ENCODE results near the gene BRF1. TPM values are rescaled to one million over a fixed set of nuclear protein-coding genes. Genes with fewer than 3 reads are reported as not detected.

BRF1 gene
- total RNA-seq, 1 experiment from 2014 or later, result 26.4 TPM

DNA sequence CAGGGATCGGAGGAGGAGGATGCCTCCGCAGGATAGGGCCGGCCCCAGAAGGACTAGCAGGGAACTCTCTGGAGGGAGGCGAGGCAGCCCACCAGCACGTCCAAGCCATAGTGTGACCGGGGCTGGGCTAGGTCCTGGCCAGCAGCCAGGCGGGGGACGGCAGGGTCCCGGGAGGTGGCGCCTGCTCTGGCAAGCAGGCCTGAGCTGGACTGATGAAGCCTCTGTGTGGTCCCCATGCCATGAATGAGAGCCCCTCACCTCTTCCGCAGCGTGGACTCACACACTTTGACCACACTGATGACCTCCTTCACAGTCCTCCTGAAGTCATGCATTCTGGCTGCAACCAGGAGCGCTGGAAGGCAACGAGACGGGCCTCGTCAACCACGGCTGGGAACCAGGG, 72.2 kb downstream of the BRF1 start:
- TF ChIP-seq CREM (CRISPR knock-in tag; IDR thresholded peaks at IDR 0.05) (no peak), TEAD1 (CRISPR knock-in tag; IDR thresholded peaks at IDR 0.05) (no peak), SMAD4 (CRISPR knock-in tag; IDR thresholded peaks at IDR 0.05) (no peak), JAZF1 (CRISPR knock-in tag; IDR thresholded peaks at IDR 0.05) (no peak), ATF1 (CRISPR knock-in tag; IDR thresholded peaks at IDR 0.05) (no peak), GTF2I (CRISPR knock-in tag; conservative IDR thresholded peaks at IDR 0.05) (no peak), ZNF219 (CRISPR knock-in tag; IDR thresholded peaks at IDR 0.05; ENCODE audit: borderline replicate concordance) (no peak), GRHL2 (CRISPR knock-in tag; IDR thresholded peaks at IDR 0.05; ENCODE audit: insufficient replicate concordance, severe bottlenecking) (no peak)
- TF ChIP-seq, protein P1, sequence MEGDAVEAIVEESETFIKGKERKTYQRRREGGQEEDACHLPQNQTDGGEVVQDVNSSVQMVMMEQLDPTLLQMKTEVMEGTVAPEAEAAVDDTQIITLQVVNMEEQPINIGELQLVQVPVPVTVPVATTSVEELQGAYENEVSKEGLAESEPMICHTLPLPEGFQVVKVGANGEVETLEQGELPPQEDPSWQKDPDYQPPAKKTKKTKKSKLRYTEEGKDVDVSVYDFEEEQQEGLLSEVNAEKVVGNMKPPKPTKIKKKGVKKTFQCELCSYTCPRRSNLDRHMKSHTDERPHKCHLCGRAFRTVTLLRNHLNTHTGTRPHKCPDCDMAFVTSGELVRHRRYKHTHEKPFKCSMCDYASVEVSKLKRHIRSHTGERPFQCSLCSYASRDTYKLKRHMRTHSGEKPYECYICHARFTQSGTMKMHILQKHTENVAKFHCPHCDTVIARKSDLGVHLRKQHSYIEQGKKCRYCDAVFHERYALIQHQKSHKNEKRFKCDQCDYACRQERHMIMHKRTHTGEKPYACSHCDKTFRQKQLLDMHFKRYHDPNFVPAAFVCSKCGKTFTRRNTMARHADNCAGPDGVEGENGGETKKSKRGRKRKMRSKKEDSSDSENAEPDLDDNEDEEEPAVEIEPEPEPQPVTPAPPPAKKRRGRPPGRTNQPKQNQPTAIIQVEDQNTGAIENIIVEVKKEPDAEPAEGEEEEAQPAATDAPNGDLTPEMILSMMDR (IDR thresholded peaks at IDR 0.05), result no peak
- TF ChIP-seq, protein P2, sequence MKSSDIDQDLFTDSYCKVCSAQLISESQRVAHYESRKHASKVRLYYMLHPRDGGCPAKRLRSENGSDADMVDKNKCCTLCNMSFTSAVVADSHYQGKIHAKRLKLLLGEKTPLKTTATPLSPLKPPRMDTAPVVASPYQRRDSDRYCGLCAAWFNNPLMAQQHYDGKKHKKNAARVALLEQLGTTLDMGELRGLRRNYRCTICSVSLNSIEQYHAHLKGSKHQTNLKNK (CRISPR knock-in tag; IDR thresholded peaks at IDR 0.05), result no peak
- TF ChIP-seq, protein P3, sequence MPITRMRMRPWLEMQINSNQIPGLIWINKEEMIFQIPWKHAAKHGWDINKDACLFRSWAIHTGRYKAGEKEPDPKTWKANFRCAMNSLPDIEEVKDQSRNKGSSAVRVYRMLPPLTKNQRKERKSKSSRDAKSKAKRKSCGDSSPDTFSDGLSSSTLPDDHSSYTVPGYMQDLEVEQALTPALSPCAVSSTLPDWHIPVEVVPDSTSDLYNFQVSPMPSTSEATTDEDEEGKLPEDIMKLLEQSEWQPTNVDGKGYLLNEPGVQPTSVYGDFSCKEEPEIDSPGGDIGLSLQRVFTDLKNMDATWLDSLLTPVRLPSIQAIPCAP (CRISPR knock-in tag; IDR thresholded peaks at IDR 0.05), result no peak
- TF ChIP-seq, protein P4, sequence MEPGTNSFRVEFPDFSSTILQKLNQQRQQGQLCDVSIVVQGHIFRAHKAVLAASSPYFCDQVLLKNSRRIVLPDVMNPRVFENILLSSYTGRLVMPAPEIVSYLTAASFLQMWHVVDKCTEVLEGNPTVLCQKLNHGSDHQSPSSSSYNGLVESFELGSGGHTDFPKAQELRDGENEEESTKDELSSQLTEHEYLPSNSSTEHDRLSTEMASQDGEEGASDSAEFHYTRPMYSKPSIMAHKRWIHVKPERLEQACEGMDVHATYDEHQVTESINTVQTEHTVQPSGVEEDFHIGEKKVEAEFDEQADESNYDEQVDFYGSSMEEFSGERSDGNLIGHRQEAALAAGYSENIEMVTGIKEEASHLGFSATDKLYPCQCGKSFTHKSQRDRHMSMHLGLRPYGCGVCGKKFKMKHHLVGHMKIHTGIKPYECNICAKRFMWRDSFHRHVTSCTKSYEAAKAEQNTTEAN (CRISPR knock-in tag; IDR thresholded peaks at IDR 0.05), result no peak
- ChIA-PET POLR2A (no interaction called here), CTCF (no interaction called here)
- ATAC-seq (no peak), DNase-seq (ENCODE audit: low spot score) (no peak)
- H3K9me3 Mint-ChIP-seq, result no peaks in the 10 kb centered on the region
- H3K27me3 Mint-ChIP-seq (ENCODE audit: low read depth), result no peaks in the 10 kb centered on the region
- no peak overlapping the region for H3K4me3 Mint-ChIP-seq
- no peaks in the 10 kb centered on the region for H3K4me1 Mint-ChIP-seq
- H3K36me3 Mint-ChIP-seq, result peaks cover 12% of the 10 kb centered on the region; the same call in 1 of the 2 replicates
- no peak overlapping the region for H3K27ac Mint-ChIP-seq

DNA sequence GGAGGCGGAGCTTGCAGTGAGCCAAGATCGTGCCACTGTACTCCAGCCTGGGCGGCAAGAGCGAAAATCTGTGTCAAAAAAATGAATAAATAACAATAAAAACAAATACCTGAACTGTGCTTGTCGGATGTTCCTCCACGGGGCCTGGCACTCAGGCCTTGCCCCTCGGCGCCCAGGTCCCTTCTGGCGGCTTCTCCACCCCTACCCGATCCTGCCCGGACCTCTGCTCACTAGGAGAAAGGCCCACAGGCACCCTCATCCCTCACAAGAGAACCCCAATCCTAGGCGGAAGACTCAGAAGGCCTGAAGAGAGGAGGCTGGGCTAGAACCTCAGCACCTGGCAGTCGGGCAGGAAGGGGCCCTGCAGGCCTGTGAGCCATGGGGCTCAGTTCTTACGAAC, 73.5 kb downstream of the BRF1 start:
- H3K27ac Mint-ChIP-seq, result no peak overlapping the region; the same call in 1 of the 2 replicates
- TF ChIP-seq ZBTB21 (CRISPR knock-in tag; IDR thresholded peaks at IDR 0.05; ENCODE audit: borderline replicate concordance) (no peak), ZNF263 (CRISPR knock-in tag; IDR thresholded peaks at IDR 0.05; ENCODE audit: low read depth) (no peak), TCF7 (CRISPR knock-in tag; IDR thresholded peaks at IDR 0.05; ENCODE audit: low read depth) (no peak), TEAD4 (CRISPR knock-in tag; IDR thresholded peaks at IDR 0.05) (no peak), ATF1 (CRISPR knock-in tag; IDR thresholded peaks at IDR 0.05) (no peak)
- TF ChIP-seq, protein P5, sequence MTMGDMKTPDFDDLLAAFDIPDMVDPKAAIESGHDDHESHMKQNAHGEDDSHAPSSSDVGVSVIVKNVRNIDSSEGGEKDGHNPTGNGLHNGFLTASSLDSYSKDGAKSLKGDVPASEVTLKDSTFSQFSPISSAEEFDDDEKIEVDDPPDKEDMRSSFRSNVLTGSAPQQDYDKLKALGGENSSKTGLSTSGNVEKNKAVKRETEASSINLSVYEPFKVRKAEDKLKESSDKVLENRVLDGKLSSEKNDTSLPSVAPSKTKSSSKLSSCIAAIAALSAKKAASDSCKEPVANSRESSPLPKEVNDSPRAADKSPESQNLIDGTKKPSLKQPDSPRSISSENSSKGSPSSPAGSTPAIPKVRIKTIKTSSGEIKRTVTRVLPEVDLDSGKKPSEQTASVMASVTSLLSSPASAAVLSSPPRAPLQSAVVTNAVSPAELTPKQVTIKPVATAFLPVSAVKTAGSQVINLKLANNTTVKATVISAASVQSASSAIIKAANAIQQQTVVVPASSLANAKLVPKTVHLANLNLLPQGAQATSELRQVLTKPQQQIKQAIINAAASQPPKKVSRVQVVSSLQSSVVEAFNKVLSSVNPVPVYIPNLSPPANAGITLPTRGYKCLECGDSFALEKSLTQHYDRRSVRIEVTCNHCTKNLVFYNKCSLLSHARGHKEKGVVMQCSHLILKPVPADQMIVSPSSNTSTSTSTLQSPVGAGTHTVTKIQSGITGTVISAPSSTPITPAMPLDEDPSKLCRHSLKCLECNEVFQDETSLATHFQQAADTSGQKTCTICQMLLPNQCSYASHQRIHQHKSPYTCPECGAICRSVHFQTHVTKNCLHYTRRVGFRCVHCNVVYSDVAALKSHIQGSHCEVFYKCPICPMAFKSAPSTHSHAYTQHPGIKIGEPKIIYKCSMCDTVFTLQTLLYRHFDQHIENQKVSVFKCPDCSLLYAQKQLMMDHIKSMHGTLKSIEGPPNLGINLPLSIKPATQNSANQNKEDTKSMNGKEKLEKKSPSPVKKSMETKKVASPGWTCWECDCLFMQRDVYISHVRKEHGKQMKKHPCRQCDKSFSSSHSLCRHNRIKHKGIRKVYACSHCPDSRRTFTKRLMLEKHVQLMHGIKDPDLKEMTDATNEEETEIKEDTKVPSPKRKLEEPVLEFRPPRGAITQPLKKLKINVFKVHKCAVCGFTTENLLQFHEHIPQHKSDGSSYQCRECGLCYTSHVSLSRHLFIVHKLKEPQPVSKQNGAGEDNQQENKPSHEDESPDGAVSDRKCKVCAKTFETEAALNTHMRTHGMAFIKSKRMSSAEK (CRISPR knock-in tag; IDR thresholded peaks at IDR 0.05; ENCODE audit: borderline replicate concordance), result no peak
- TF ChIP-seq, protein P6, sequence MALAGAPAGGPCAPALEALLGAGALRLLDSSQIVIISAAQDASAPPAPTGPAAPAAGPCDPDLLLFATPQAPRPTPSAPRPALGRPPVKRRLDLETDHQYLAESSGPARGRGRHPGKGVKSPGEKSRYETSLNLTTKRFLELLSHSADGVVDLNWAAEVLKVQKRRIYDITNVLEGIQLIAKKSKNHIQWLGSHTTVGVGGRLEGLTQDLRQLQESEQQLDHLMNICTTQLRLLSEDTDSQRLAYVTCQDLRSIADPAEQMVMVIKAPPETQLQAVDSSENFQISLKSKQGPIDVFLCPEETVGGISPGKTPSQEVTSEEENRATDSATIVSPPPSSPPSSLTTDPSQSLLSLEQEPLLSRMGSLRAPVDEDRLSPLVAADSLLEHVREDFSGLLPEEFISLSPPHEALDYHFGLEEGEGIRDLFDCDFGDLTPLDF (CRISPR knock-in tag; IDR thresholded peaks at IDR 0.05), result no peak
- TF ChIP-seq, protein P7, sequence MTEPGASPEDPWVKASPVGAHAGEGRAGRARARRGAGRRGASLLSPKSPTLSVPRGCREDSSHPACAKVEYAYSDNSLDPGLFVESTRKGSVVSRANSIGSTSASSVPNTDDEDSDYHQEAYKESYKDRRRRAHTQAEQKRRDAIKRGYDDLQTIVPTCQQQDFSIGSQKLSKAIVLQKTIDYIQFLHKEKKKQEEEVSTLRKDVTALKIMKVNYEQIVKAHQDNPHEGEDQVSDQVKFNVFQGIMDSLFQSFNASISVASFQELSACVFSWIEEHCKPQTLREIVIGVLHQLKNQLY (CRISPR knock-in tag; IDR thresholded peaks at IDR 0.05), result no peak
- H3K27me3 Mint-ChIP-seq (ENCODE audit: low read depth), result no peaks in the 10 kb centered on the region
- CTCF ChIA-PET, result interaction anchor here (1.4 kb wide), 1 partner anchor 125 kb away, joined by 3 read pairs; no protein-coding TSS in a partner anchor
- no peak for ATAC-seq
- no peak overlapping the region for H3K4me3 Mint-ChIP-seq
- POLR2A ChIA-PET, result no interaction called here
- no peaks in the 10 kb centered on the region for H3K9me3 Mint-ChIP-seq
- DNase-seq (ENCODE audit: low spot score), result no peak
- H3K4me1 Mint-ChIP-seq, result no peaks in the 10 kb centered on the region
- peaks cover 17% of the 10 kb centered on the region for H3K36me3 Mint-ChIP-seq

Data from WTC11 (cell line).